Measurements from ENCODE around the gene NSFL1C. TPM values are rescaled to one million over a fixed set of nuclear protein-coding genes. Genes with fewer than 3 reads are reported as not detected.

The NSFL1C gene
- total RNA-seq, 2 experiments from 2014 or later = 40.2 to 80.0 TPM

DNA sequence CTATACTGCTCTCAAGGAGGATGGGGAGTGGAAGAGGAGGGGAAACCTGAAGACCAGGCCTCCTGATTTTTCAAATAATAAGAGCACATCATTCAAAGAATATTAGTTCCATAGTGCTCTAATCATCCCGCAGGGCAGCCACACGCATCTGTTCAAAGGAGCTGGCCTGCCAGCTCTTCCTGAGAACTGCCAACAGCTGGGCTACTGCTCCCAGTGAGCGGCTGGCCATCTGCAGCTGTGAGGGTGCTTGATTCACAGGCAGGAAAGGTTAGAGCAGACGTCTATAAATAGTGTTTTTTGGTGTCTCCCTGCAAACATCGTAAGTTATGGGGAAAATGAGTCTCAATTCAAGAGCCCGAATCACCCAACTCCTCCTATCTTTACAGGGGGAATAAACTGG is 17.3 kb downstream of the NSFL1C start:
- no peaks in the 10 kb centered on the region for H3K79me2 ChIP-seq (ENCODE audit: insufficient read depth, low read depth, low read length)
- H3K9me3 ChIP-seq (ENCODE audit: low read length) = no peaks in the 10 kb centered on the region
- no peaks in the 10 kb centered on the region for H3K9me2 ChIP-seq (ENCODE audit: insufficient read depth, low read length)
- no peaks in the 10 kb centered on the region for H3K4me1 ChIP-seq (ENCODE audit: insufficient read depth, low read length, poor library complexity, severe bottlenecking)
- TF ChIP-seq EZH2phosphoT487 (IDR thresholded peaks at IDR 0.05; ENCODE audit: borderline replicate concordance, low read depth, low read length) = no peak
- TF ChIP-seq, protein P1, sequence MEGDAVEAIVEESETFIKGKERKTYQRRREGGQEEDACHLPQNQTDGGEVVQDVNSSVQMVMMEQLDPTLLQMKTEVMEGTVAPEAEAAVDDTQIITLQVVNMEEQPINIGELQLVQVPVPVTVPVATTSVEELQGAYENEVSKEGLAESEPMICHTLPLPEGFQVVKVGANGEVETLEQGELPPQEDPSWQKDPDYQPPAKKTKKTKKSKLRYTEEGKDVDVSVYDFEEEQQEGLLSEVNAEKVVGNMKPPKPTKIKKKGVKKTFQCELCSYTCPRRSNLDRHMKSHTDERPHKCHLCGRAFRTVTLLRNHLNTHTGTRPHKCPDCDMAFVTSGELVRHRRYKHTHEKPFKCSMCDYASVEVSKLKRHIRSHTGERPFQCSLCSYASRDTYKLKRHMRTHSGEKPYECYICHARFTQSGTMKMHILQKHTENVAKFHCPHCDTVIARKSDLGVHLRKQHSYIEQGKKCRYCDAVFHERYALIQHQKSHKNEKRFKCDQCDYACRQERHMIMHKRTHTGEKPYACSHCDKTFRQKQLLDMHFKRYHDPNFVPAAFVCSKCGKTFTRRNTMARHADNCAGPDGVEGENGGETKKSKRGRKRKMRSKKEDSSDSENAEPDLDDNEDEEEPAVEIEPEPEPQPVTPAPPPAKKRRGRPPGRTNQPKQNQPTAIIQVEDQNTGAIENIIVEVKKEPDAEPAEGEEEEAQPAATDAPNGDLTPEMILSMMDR (conservative IDR thresholded peaks at IDR 0.05; ENCODE audit: low read length) = no peak
- H3K4me2 ChIP-seq (ENCODE audit: low read length) = no peak overlapping the region
- H3K4me3 ChIP-seq (ENCODE audit: low read depth, low read length, poor library complexity, severe bottlenecking) = no peak overlapping the region
- no TSS peak for BruUV-seq (replicated peaks)
- H3K36me3 ChIP-seq (ENCODE audit: insufficient read depth, low read length) = peaks cover 99% of the 10 kb centered on the region
- POLR2A ChIA-PET = interaction anchor here (1.2 to 3.0 kb wide), 2 partner anchors 10 to 14 kb away, joined by 3 to 9 read pairs; no protein-coding TSS in a partner anchor
- no peak for DNase-seq (ENCODE audit: low spot score)
- no peak overlapping the region for H2AFZ ChIP-seq (ENCODE audit: low read length)
- no peak overlapping the region for H3K27ac ChIP-seq (ENCODE audit: low read depth, low read length, poor library complexity, severe bottlenecking)
- intact Hi-C loops (cut with micrococcal nuclease; ENCODE audit: unreplicated experiment) = no loop called here
- no peaks in the 10 kb centered on the region for H4K20me1 ChIP-seq (ENCODE audit: insufficient read depth, low read length)
- CTCF ChIA-PET (ENCODE audit: unreplicated experiment) = no interaction called here

DNA sequence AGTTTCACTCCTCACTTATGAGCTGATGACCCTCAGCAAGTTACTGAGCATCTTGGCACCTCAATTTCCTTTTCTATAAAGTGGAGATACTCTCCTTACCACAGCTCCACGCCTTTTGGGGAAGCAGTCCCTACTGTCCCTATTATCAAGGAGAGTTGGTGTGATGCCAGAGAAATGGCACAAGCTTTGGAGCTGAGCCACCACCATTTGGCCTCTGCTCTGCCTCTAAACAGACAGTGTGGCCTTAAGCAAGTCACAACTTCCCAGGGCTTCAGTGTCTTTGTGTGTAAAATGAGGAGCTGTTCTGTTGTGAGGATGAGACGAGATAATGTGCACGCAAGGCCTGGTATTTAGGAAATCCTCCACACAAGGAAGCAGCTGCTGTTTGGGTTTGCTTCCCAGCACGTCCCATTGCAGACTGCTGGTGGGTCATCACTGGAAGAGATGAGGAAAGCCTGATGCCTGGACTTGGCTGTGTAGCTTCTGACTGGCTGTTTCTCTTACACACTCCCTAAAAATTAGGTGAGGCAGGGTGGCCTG is 18.5 kb downstream of the NSFL1C start:
- Histone ChIP-seq H3K4me2 (ENCODE audit: low read length) (no peak overlapping the region), H3K27ac (ENCODE audit: low read depth, low read length, poor library complexity, severe bottlenecking) (no peak overlapping the region), H3K4me1 (ENCODE audit: insufficient read depth, low read length, poor library complexity, severe bottlenecking) (no peaks in the 10 kb centered on the region), H3K9me2 (ENCODE audit: insufficient read depth, low read length) (no peaks in the 10 kb centered on the region), H3K4me3 (ENCODE audit: low read depth, low read length, poor library complexity, severe bottlenecking) (no peak overlapping the region), H3K79me2 (ENCODE audit: insufficient read depth, low read depth, low read length) (no peaks in the 10 kb centered on the region), H4K20me1 (ENCODE audit: insufficient read depth, low read length) (no peaks in the 10 kb centered on the region), H3K36me3 (ENCODE audit: insufficient read depth, low read length) (peaks cover 97% of the 10 kb centered on the region), H2AFZ (ENCODE audit: low read length) (no peak overlapping the region), H3K9me3 (ENCODE audit: low read length) (no peaks in the 10 kb centered on the region)
- intact Hi-C loops (cut with micrococcal nuclease; ENCODE audit: unreplicated experiment) = no loop called here
- TF ChIP-seq, protein P1 (conservative IDR thresholded peaks at IDR 0.05; ENCODE audit: low read length) = no peak
- no peak for TF ChIP-seq EZH2phosphoT487 (IDR thresholded peaks at IDR 0.05; ENCODE audit: borderline replicate concordance, low read depth, low read length)
- BruUV-seq (replicated peaks) = no TSS peak
- POLR2A ChIA-PET = interaction anchor here (0.6 to 3.0 kb wide), 3 partner anchors 10 to 89 kb away, joined by 4 to 9 read pairs (median 5); no protein-coding TSS in a partner anchor
- no peak for DNase-seq (ENCODE audit: low spot score)
- CTCF ChIA-PET (ENCODE audit: unreplicated experiment) = no interaction called here

DNA sequence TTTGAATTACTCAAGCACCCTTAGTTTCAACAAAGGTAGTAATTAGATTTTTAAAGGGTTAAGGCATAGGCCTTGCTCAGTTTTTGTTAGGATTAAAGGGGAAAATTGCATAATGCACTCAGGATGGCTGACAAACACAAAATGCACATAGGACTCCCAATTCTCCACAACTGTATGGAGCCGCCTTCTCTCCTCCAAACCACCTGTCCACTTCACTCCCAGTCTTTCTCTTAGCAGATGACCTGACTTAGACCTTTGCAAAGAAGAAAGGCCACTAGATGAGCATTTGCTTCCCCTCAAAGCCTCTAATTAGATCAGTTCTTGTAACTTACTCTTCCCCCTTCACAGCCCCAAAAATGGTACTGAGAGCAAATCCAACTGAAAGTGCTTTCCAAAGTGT is 20.1 kb downstream of the NSFL1C start:
- CTCF ChIA-PET (ENCODE audit: unreplicated experiment) = no interaction called here
- Histone ChIP-seq H4K20me1 (ENCODE audit: insufficient read depth, low read length) (no peaks in the 10 kb centered on the region), H3K36me3 (ENCODE audit: insufficient read depth, low read length) (peaks cover 97% of the 10 kb centered on the region), H3K4me1 (ENCODE audit: insufficient read depth, low read length, poor library complexity, severe bottlenecking) (no peaks in the 10 kb centered on the region), H3K4me3 (ENCODE audit: low read depth, low read length, poor library complexity, severe bottlenecking) (no peak overlapping the region), H2AFZ (ENCODE audit: low read length) (no peak overlapping the region), H3K4me2 (ENCODE audit: low read length) (no peak overlapping the region), H3K27ac (ENCODE audit: low read depth, low read length, poor library complexity, severe bottlenecking) (no peak overlapping the region), H3K79me2 (ENCODE audit: insufficient read depth, low read depth, low read length) (no peaks in the 10 kb centered on the region), H3K9me2 (ENCODE audit: insufficient read depth, low read length) (no peaks in the 10 kb centered on the region), H3K9me3 (ENCODE audit: low read length) (no peaks in the 10 kb centered on the region)
- POLR2A ChIA-PET = interaction anchor here (0.6 to 0.7 kb wide), 2 partner anchors 9 to 62 kb away, joined by 3 read pairs; no protein-coding TSS in a partner anchor
- DNase-seq (ENCODE audit: low spot score) = no peak
- intact Hi-C loops (cut with micrococcal nuclease; ENCODE audit: unreplicated experiment) = no loop called here
- no TSS peak for BruUV-seq (replicated peaks)
- TF ChIP-seq, protein P1 (conservative IDR thresholded peaks at IDR 0.05; ENCODE audit: low read length) = no peak
- no peak for TF ChIP-seq EZH2phosphoT487 (IDR thresholded peaks at IDR 0.05; ENCODE audit: borderline replicate concordance, low read depth, low read length)

Data from OCI-LY7 (cell line).